ENCODE results near the gene NDUFAB1. TPM values are rescaled to one million over a fixed set of nuclear protein-coding genes. Genes with fewer than 3 reads are reported as not detected.

NDUFAB1 gene
- total RNA-seq, 1 experiment from 2014 or later, result 184 TPM

DNA sequence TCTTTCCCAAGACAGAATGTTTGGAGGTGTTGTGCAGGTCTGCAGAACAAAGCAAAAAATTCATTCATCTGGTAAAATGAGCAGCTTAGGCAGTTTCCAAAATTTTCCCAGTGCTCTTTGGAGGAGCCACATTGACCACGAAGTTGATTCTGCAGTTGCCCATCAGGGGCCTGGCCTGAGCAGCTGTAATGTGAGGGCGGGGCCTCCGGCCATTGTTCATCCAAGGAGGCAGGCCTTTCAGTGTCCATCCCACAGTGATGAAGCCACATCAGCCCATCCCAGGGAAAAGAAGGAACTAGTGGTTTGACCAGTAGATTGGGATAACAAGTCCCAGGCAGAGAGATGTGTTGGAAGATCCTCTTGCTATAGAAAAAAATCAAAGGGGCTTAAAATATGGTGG, 28.5 kb downstream of the NDUFAB1 start:
- Histone ChIP-seq H3K27ac (ENCODE audit: low read depth, low read length, poor library complexity, severe bottlenecking) (no peak overlapping the region), H3K4me3 (ENCODE audit: low read depth, low read length, poor library complexity, severe bottlenecking) (no peak overlapping the region), H3K27me3 (replicated peaks; ENCODE audit: insufficient read depth, low read depth, low read length, poor library complexity) (no peaks in the 10 kb centered on the region), H3K4me1 (ENCODE audit: insufficient read depth, low read length, poor library complexity, severe bottlenecking) (no peaks in the 10 kb centered on the region), H3K36me3 (ENCODE audit: insufficient read depth, low read length, poor library complexity, severe bottlenecking) (peaks cover 85% of the 10 kb centered on the region), H3K9me3 (ENCODE audit: low read depth, low read length, poor library complexity, severe bottlenecking) (no peaks in the 10 kb centered on the region)
- no peak for DNase-seq (ENCODE audit: low spot score)
- ChIA-PET CTCF (no interaction called here), POLR2A (ENCODE audit: low non-redundant PET) (no interaction called here)
- intact Hi-C loops (cut with micrococcal nuclease; ENCODE audit: unreplicated experiment), result no loop called here
- no TSS peak for BruUV-seq (replicated peaks)
- TF ChIP-seq, protein P1, sequence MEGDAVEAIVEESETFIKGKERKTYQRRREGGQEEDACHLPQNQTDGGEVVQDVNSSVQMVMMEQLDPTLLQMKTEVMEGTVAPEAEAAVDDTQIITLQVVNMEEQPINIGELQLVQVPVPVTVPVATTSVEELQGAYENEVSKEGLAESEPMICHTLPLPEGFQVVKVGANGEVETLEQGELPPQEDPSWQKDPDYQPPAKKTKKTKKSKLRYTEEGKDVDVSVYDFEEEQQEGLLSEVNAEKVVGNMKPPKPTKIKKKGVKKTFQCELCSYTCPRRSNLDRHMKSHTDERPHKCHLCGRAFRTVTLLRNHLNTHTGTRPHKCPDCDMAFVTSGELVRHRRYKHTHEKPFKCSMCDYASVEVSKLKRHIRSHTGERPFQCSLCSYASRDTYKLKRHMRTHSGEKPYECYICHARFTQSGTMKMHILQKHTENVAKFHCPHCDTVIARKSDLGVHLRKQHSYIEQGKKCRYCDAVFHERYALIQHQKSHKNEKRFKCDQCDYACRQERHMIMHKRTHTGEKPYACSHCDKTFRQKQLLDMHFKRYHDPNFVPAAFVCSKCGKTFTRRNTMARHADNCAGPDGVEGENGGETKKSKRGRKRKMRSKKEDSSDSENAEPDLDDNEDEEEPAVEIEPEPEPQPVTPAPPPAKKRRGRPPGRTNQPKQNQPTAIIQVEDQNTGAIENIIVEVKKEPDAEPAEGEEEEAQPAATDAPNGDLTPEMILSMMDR (conservative IDR thresholded peaks at IDR 0.05; ENCODE audit: low read depth, low read length), result no peak
- no peak for TF ChIP-seq EZH2 (IDR thresholded peaks at IDR 0.05; ENCODE audit: borderline replicate concordance, low read depth, low read length, poor library complexity, severe bottlenecking)

DNA sequence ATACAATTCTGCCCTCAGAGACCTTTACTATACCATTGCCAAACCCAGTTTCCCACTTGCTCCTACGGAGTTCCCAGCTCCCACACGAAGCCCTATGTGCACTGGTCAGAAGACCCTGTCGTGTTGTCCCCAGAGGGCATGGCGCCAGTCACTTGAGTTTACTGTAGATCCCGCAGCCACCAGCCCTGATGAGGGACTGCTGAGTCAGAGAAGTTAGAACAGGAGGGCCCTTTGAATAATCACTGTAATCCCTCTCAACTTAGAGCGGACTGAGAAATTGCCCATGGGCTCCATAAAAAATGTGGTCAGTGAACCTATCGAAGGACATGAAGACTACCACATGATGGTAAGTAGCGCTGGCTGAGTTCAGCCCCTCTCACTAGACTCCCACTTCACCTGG, 29.4 kb downstream of the NDUFAB1 start:
- ChIA-PET CTCF (no interaction called here), POLR2A (ENCODE audit: low non-redundant PET) (no interaction called here)
- Histone ChIP-seq H3K27ac (ENCODE audit: low read depth, low read length, poor library complexity, severe bottlenecking) (no peak overlapping the region), H3K9me3 (ENCODE audit: low read depth, low read length, poor library complexity, severe bottlenecking) (no peaks in the 10 kb centered on the region), H3K36me3 (ENCODE audit: insufficient read depth, low read length, poor library complexity, severe bottlenecking) (peaks cover 88% of the 10 kb centered on the region), H3K4me3 (ENCODE audit: low read depth, low read length, poor library complexity, severe bottlenecking) (no peak overlapping the region), H3K4me1 (ENCODE audit: insufficient read depth, low read length, poor library complexity, severe bottlenecking) (no peaks in the 10 kb centered on the region), H3K27me3 (replicated peaks; ENCODE audit: insufficient read depth, low read depth, low read length, poor library complexity) (no peaks in the 10 kb centered on the region)
- intact Hi-C loops (cut with micrococcal nuclease; ENCODE audit: unreplicated experiment), result no loop called here
- DNase-seq (ENCODE audit: low spot score), result no peak
- TF ChIP-seq, protein P1 (conservative IDR thresholded peaks at IDR 0.05; ENCODE audit: low read depth, low read length), result no peak
- no peak for TF ChIP-seq EZH2 (IDR thresholded peaks at IDR 0.05; ENCODE audit: borderline replicate concordance, low read depth, low read length, poor library complexity, severe bottlenecking)
- no TSS peak for BruUV-seq (replicated peaks)

DNA sequence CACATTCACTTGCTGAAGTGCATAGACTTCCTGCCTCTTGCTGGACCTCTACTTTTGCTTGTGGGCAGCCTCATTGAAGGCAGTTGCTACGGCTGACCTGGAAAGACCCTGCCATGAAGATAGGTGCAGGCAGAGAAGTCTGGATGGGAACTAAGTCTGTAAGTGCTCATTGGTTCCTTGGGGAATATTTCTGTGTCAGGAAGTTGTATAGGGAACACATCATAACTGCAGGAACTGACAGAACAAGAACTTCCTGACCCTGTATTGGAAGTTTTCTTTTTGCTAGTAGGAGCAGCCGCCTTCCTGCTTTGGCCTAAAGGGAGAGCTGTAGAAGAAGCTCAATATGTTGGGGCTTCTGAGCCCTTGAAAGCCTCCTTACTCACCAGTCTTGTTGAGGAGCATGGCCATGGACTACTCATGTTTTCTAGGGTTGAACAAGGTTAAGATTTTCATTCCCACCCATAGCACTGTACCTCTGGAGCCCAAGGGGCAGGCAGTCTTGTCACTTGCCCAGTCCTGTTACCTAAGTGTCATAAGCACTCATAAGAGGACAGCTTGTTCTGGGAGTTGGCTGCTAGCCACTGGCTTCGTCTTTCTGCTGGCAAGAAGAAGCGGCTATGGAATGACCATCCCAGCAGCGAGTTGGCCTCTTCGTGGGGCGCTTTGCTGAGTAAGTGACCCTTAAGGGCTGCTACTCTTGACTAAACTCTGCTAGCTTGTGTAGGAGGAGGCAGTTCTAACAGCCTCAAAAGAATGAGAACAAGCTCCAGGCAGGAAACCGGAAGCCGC, 31.3 kb downstream of the NDUFAB1 start:
- intact Hi-C loops (cut with micrococcal nuclease; ENCODE audit: unreplicated experiment), result no loop called here
- no peak for DNase-seq (ENCODE audit: low spot score)

More for the DNA sequence above, 31.3 kb downstream of the NDUFAB1 start:
- no peaks in the 10 kb centered on the region for H3K27me3 ChIP-seq (replicated peaks; ENCODE audit: insufficient read depth, low read depth, low read length, poor library complexity)
- no TSS peak for BruUV-seq (replicated peaks)
- no peaks in the 10 kb centered on the region for H3K4me1 ChIP-seq (ENCODE audit: insufficient read depth, low read length, poor library complexity, severe bottlenecking)
- TF ChIP-seq, protein P1 (conservative IDR thresholded peaks at IDR 0.05; ENCODE audit: low read depth, low read length), result no peak
- TF ChIP-seq EZH2 (IDR thresholded peaks at IDR 0.05; ENCODE audit: borderline replicate concordance, low read depth, low read length, poor library complexity, severe bottlenecking), result no peak
- no peak overlapping the region for H3K27ac ChIP-seq (ENCODE audit: low read depth, low read length, poor library complexity, severe bottlenecking)
- POLR2A ChIA-PET (ENCODE audit: low non-redundant PET), result no interaction called here
- peaks cover 91% of the 10 kb centered on the region for H3K36me3 ChIP-seq (ENCODE audit: insufficient read depth, low read length, poor library complexity, severe bottlenecking)
- H3K4me3 ChIP-seq (ENCODE audit: low read depth, low read length, poor library complexity, severe bottlenecking), result no peak overlapping the region
- CTCF ChIA-PET, result no interaction called here
- H3K9me3 ChIP-seq (ENCODE audit: low read depth, low read length, poor library complexity, severe bottlenecking), result no peaks in the 10 kb centered on the region
